ENCODE results near the gene KIF5C. TPM values are rescaled to one million over a fixed set of nuclear protein-coding genes. Genes with fewer than 3 reads are reported as not detected.

Gene KIF5C
- total and polyA plus RNA-seq, 2 donors (not counting 1 experiment from before 2014, with no cell fraction given): 1.9 to 6.1 TPM

DNA sequence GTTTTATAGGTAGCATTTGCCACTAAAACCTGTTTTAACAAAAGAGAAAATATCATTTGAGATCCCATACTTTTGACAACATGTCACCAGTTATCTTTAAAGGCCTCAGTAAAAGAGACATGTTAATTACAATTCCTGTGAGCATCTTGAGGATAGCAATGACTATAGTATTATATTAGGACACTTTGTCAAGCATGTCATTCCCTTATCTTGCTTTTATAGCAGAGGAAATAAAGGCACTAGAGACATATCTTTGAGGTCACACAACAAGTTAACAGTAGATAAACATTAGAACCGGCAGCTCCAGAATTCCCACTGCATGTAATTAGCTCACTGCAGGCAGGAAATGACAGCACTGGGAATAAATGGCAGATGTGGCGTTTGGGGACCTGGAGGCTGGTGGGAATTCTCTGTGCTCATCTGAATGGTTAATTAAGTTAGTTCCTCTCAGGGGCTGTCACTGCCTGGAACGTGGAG is 189.4 kb downstream of the KIF5C start:
- Mint-ChIP-seq H3K4me1 (peaks cover 1% of the 10 kb centered on the region), H3K27me3 (no peaks in the 10 kb centered on the region), H3K27ac (no peak overlapping the region), H3K4me3 (no peak overlapping the region), H3K9me3 (ENCODE audit: insufficient read depth) (no peaks in the 10 kb centered on the region)
- Histone ChIP-seq H3K79me2 (ENCODE audit: control insufficient read depth, insufficient read depth, low read length) (no peaks in the 10 kb centered on the region), H3K27ac (ENCODE audit: low read length in 2 of 2) (no peak overlapping the region), H3K9me3 (ENCODE audit: control extremely low read depth in 1 of 3, control insufficient read depth in 2 of 3, insufficient read depth in 1 of 3, low read length in 2 of 3) (no peaks in the 10 kb centered on the region), H4K20me1 (ENCODE audit: control insufficient read depth, insufficient read depth, low read length, poor library complexity, severe bottlenecking) (no peaks in the 10 kb centered on the region), H2AFZ (ENCODE audit: insufficient read depth, low read depth, low read length, poor library complexity, severe bottlenecking) (no peak overlapping the region), H3K4me3 (ENCODE audit: control extremely low read depth in 1 of 5, extremely low read depth in 1 of 5, insufficient read depth in 1 of 5, low read depth in 2 of 5, low read length in 4 of 5) (no peak overlapping the region), H3K4me2 (replicated peaks; ENCODE audit: low read depth, low read length, poor library complexity, severe bottlenecking) (no peak overlapping the region), H3K27me3 (replicated peaks in 1 of 4; ENCODE audit: control extremely low read depth in 1 of 4, control insufficient read depth in 3 of 4, insufficient read depth in 4 of 4, low read length in 3 of 4) (peaks cover 0 to 2% (median 0%) of the 10 kb centered on the region in 4 experiments), H3K4me1 (ENCODE audit: control insufficient read depth in 2 of 2, insufficient read depth in 2 of 2, low read length in 2 of 2) (no peaks in the 10 kb centered on the region), H3K36me3 (replicated peaks in 1 of 2; ENCODE audit: control extremely low read depth in 1 of 2, control insufficient read depth in 1 of 2, extremely low read depth in 1 of 2, insufficient read depth in 2 of 2, low read length in 1 of 2) (no peaks in the 10 kb centered on the region), H3K9ac (ENCODE audit: low read length) (no peak overlapping the region)
- POLR2A ChIA-PET: no interaction called here
- WGBS (ENCODE audit: insufficient coverage): 85% methylated on average over 3 of the region's 3 CpGs
- intact Hi-C loops (cut with micrococcal nuclease): no loop called here
- CTCF ChIA-PET: interaction anchor here (0.8 kb wide), 1 partner anchor 46 kb away, joined by 3 read pairs; no protein-coding TSS in a partner anchor
- no peak for DNase-seq
- TF ChIP-seq EZH2 (IDR thresholded peaks at IDR 0.05; ENCODE audit: borderline replicate concordance, insufficient read depth, low read depth, low read length, poor library complexity, severe bottlenecking) (no peak), CTCF (IDR thresholded peaks at IDR 0.05) (no peak)
- ATAC-seq (ENCODE audit: low read depth): no peak

GRCh38 chr2:149064856-149065630 is 190.0 kb downstream of the KIF5C start:
- ChIA-PET POLR2A (no interaction called here), CTCF (no interaction called here)
- DNase-seq (no peak), ATAC-seq (ENCODE audit: low read depth) (no peak)
- Histone ChIP-seq H2AFZ (ENCODE audit: insufficient read depth, low read depth, low read length, poor library complexity, severe bottlenecking) (no peak overlapping the region), H3K36me3 (replicated peaks in 1 of 2; ENCODE audit: control extremely low read depth in 1 of 2, control insufficient read depth in 1 of 2, extremely low read depth in 1 of 2, insufficient read depth in 2 of 2, low read length in 1 of 2) (no peaks in the 10 kb centered on the region), H4K20me1 (ENCODE audit: control insufficient read depth, insufficient read depth, low read length, poor library complexity, severe bottlenecking) (no peaks in the 10 kb centered on the region), H3K27me3 (replicated peaks in 1 of 4; ENCODE audit: control extremely low read depth in 1 of 4, control insufficient read depth in 3 of 4, insufficient read depth in 4 of 4, low read length in 3 of 4) (peaks cover 0 to 2% (median 0%) of the 10 kb centered on the region in 4 experiments), H3K4me2 (replicated peaks; ENCODE audit: low read depth, low read length, poor library complexity, severe bottlenecking) (no peak overlapping the region), H3K27ac (ENCODE audit: low read length in 2 of 2) (no peak overlapping the region), H3K4me1 (ENCODE audit: control insufficient read depth in 2 of 2, insufficient read depth in 2 of 2, low read length in 2 of 2) (no peaks in the 10 kb centered on the region), H3K4me3 (ENCODE audit: control extremely low read depth in 1 of 5, extremely low read depth in 1 of 5, insufficient read depth in 1 of 5, low read depth in 2 of 5, low read length in 4 of 5) (no peak overlapping the region), H3K9ac (ENCODE audit: low read length) (no peak overlapping the region), H3K9me3 (ENCODE audit: control extremely low read depth in 1 of 3, control insufficient read depth in 2 of 3, insufficient read depth in 1 of 3, low read length in 2 of 3) (no peaks in the 10 kb centered on the region), H3K79me2 (ENCODE audit: control insufficient read depth, insufficient read depth, low read length) (no peaks in the 10 kb centered on the region)
- H3K4me1 Mint-ChIP-seq: peaks cover 1% of the 10 kb centered on the region
- WGBS (ENCODE audit: insufficient coverage): no CpG with 5 or more reads among the region's 5 CpGs
- H3K4me3 Mint-ChIP-seq: no peak overlapping the region
- no peak overlapping the region for H3K27ac Mint-ChIP-seq
- intact Hi-C loops (cut with micrococcal nuclease): no loop called here
- H3K27me3 Mint-ChIP-seq: peaks cover 2% of the 10 kb centered on the region
- TF ChIP-seq EZH2 (IDR thresholded peaks at IDR 0.05; ENCODE audit: borderline replicate concordance, insufficient read depth, low read depth, low read length, poor library complexity, severe bottlenecking) (no peak), CTCF (IDR thresholded peaks at IDR 0.05) (no peak)
- no peaks in the 10 kb centered on the region for H3K9me3 Mint-ChIP-seq (ENCODE audit: insufficient read depth)

Measured in B cell (primary cell).